Activated effector memory CD4-positive, alpha-beta T cell treated with anti-CD3 and anti-CD28 coated beads, Interleukin-2, amount 50 U/mL, for 16 hours (primary cell): ENCODE measurements around the gene AP1G2.
"Not testable (repeated sequence)": the region's sequence is repeated elsewhere in the genome, so short reads cannot be mapped to it uniquely, and the experiment has no call there.

Source experiments
- DNase-seq: peaks from one replicate; pipeline ENCODE4 v3.0.0-alpha.2; 2020

The AP1G2 gene, protein sequence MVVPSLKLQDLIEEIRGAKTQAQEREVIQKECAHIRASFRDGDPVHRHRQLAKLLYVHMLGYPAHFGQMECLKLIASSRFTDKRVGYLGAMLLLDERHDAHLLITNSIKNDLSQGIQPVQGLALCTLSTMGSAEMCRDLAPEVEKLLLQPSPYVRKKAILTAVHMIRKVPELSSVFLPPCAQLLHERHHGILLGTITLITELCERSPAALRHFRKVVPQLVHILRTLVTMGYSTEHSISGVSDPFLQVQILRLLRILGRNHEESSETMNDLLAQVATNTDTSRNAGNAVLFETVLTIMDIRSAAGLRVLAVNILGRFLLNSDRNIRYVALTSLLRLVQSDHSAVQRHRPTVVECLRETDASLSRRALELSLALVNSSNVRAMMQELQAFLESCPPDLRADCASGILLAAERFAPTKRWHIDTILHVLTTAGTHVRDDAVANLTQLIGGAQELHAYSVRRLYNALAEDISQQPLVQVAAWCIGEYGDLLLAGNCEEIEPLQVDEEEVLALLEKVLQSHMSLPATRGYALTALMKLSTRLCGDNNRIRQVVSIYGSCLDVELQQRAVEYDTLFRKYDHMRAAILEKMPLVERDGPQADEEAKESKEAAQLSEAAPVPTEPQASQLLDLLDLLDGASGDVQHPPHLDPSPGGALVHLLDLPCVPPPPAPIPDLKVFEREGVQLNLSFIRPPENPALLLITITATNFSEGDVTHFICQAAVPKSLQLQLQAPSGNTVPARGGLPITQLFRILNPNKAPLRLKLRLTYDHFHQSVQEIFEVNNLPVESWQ

DNA sequence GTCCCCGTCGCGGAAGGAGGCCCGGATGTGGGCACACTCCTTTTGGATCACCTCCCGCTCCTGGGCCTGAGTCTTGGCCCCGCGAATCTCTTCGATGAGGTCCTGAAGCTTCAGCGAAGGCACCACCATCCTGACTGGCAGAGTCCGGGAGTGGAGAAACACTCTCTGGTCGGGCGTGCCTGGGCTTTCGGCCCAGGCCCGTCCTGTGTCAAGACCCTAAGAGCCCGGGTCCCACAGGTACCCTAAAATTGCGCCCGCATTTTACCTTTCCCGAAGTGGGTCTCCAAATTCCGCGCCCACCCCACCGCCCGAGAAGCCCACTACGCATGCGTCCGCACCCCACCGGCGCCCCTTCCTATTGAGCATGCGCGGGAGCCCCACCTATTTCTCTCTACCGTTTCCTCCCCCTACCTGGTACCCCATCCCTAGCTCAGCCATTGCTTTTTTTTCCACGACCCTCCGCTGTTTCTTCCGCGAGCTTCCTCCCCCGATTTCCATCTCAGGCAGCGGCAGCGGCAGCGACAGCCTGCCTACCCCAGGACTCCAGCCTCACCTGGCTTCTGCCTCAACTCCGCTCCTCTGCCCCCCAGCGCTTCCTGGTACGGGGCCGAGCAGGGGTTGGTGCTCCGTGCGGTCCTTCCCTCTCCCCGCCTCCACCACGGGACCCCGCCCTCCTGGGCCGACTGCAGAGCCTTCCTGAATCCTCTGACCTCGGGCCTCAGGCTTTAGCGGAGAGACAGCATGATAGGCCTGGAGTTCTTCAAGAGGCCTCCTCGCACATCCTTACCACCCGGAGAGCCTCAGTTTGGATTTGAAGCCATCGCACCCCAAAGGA, at the start of gene AP1G2:
AP1G2 (minus strand) TSS at position 606 of the 835 bp plus-strand sequence; CDS start at position 129, 477 bp downstream.
- DNase-seq = peak; percentile 95

DNA sequence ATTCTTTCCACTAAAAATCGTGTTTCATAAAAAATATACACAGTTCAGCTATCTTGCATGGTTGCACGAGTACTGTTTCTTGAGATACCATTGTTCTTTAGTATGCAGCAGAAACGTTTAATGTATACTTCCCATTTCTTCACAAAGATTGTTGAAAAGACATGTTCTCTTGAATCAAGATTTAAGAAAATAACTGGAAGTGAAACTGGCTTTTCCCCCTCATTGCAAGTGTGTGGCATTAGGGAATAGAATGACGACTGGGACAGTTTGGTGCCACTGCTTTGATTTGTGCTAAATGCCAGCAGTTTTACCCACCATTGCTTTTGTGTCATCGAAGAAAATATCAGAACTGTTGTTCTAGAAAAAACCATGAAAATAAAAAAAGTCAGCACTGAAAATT, 48.3 kb upstream of the AP1G2 start:
- no peak for DNase-seq

DNA sequence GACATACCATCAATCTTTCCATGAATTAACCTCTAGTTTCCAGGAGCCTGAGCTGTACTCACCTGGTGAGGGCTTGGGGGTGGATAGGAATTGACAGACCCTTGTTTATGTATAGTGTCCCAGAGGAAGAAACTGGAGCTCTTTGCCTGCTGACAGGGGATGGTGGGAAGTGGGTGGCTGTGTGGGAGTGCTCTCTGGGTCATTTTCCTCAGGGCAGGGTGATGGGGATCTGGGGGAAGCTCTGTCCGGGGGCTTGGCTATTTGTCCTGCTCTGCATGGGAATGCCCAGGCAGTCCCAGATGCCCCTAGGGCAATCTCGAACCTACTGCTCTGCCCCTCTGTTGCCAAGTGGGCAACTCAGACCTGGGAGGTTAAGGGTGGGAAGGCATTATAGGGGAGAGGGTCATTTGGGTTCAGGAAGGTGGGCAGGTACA, 46.8 kb upstream of the AP1G2 start:
- DNase-seq = no peak

DNA sequence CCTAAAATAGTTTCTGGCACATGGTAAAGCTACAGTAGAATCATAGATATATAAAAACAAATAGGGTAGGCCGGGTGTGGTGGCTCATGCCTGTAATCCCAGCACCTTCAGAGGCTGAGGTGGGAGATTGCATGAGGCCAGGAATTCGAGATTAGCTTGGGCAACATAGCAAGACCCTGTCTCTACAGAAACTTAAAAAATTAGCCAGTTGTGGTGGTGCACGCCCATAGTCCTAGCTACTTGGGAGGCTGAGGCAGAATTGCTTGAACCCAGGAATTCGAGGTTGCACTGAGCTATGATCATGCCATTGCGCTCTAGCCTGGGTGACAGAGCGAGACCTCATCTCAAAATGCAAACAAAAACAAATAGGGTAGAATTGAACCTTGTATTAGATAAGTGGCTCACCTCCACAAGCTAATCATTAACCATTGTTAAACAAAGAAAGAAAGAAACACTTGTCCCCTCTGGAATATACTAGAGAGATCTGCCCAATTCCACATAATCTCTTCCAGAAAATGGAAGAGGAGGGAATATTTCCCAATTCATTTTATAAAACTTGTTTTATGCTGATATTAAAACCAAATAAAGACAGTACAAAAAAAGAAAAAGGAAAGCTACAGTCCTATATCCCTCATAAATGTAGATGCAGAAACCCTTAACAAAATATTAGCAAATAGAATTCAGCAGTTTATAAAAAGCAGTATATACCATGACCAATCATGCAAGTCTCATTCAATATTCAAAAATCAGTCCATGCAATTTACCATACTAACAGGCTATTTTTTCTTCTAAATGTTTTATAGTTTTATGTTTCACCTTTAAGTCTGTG, 45.9 kb upstream of the AP1G2 start:
- DNase-seq = no peak

DNA sequence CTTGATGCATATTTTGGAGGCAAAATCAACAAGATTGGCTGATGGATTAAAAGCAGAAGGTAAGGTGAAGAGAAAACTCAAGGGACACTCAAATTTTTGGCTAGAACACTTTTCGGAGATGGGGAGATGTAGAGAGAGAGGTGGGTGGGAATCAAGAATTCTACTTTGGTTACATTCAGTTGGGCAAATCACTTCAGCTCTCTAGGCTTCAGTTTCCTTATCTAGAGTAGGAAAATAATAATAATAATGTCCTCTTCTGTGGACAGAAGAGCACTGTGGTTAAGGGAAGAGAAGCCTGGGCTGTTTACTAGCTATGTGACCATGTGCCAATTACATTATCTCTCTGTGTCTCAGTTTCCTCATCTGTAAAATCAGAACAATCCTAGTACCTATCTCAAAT, 45.2 kb upstream of the AP1G2 start:
- no peak for DNase-seq

DNA sequence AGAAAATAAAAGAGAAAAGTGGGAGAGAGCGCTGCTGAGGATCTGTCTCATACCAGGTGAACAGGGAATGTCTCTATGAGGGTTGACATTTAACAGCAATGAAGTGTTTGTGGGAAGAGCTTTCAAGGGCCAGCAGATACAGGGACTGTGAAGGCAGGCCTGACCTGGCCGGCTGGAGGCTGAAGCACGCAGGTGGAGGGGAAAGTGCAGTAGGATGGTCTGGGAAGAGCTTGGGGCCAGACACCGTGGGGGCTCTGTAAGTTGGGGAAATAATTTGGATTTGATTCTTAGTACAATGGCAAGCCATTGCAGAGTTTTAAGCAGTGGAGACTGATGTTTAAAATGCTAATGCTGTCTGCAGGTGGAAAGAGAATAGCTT, 44.8 kb upstream of the AP1G2 start:
- no peak for DNase-seq

GRCh38 chr14:23610815-23611289, 43.3 kb upstream of the AP1G2 start:
- DNase-seq = no peak

DNA sequence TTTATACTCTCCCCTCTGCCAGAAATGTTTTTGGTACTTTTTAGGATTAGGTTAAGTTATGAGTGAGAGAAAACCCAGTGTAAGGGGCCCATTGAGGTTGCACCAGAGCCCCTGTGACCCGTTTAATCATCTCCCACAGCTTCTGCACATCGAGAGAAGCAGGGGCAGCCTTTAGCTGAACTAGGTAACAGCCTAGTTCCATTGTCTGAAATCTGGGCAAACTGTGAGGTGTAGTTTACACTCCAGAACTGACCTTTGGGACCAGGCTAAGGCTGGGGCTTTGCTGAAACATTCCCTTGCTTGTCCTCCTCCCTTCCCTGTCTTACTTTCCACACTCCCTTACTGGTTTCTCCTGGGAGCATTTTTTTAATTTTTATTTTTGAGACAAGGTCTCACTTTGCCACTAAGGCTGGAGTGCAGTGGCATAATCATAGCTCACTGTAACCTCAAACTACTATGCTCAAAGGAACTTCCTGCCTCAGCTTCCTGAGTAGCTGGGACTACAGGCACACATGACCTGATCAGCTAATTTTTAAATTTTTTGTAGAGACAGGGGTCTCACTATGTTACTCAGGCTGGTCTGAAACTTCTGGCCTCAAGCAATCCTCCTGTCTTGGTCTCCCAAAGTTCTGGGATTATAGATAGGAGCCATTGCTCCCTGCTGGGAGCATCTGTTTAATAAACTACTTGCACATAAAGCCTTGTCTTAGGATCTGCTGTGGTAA, 42.7 kb upstream of the AP1G2 start:
- DNase-seq = no peak

GRCh38 chr14:23609411-23610089, 42.0 kb upstream of the AP1G2 start:
- DNase-seq = not testable (repeated sequence)

- DNase-seq = no peak
Measured at GRCh38 chr14:23609001-23609400, 41.4 kb upstream of the AP1G2 start.

GRCh38 chr14:23608454-23608853, 40.9 kb upstream of the AP1G2 start:
- no peak for DNase-seq

GRCh38 chr14:23605931-23606585, 38.5 kb upstream of the AP1G2 start:
- no peak for DNase-seq

GRCh38 chr14:23604675-23605170, 37.1 kb upstream of the AP1G2 start:
- DNase-seq = no peak

GRCh38 chr14:23604148-23604547, 36.6 kb upstream of the AP1G2 start:
- DNase-seq = no peak

DNA sequence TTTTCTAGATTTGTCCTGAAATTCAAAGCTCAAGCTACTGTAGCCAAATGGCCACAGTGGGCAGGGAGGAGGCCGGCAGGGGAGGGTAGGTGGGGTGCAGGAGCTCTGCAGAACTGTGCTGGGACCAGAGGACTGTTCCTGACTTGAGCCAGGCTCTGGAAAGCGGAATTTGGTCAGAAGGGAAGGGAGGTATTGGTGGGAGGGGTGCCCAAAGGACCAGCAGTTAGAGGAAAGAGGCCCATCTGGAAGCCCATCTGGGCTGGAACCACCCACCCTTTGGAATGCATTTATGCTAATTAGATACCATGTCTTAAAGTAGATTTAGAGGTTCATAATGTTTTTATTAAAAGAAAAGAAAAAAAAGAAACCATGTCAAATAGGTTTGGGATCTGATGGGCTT, 35.5 kb upstream of the AP1G2 start:
- no peak for DNase-seq

- DNase-seq = no peak
Measured at GRCh38 chr14:23602181-23603095, 34.8 kb upstream of the AP1G2 start.

GRCh38 chr14:23601845-23602180, 34.2 kb upstream of the AP1G2 start:
- no peak for DNase-seq

DNA sequence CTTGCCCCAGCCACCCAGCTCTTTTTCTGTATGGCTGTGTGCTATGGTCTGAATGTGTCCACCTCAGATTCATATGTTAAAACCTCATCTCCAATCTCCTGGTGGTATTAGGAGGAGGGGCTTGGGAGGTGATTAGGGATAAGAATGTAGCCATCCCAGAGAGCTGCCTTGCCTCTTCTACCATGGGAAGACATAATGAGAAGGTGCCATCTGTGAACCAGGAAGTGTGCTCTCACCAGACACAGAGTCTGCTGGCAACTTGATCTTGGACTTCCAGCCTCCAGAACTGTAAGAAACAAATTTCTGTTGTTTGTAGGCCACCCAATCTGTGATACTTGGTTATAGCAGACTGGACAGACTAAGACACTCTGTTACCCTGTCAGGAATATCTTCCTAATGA, 33.8 kb upstream of the AP1G2 start:
- DNase-seq = no peak

- no peak for DNase-seq
Measured at GRCh38 chr14:23600806-23601205, 33.2 kb upstream of the AP1G2 start.
